GM19238 (cell line): Measurements from ENCODE around the gene ERBB2.
A peak's percentile ranks its signal among the peaks of the same experiment; 100 is the strongest.
"Not testable (repeated sequence)": the region's sequence is repeated elsewhere in the genome, so short reads cannot be mapped to it uniquely, and the experiment has no call there.

ENCODE experiments used
- DNase-seq: peaks from one replicate; pipeline ENCODE4 v3.0.0; 2011; ENCODE audit warnings: low spot score; ENCODE audit not compliant: insufficient read length

Gene ERBB2

DNA sequence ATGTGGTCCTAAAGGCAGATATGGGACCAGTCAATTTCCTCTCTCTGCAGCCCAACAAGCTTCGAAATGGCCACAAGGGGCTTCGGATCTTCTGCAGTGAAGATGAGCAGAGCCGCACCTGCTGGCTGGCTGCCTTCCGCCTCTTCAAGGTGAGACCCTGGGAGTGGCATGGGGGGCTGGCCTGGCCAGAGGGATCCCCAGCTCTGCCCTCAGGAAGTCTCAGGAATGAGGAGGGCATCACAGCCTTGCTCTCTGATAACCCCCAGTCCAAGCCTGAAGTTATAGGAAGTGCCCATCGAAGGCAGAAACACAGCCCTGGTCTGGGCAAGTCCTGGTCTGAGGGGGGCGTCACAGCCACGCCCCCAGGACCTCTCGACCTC, 45.0 kb downstream of the ERBB2 start:
- DNase-seq, result no peak

DNA sequence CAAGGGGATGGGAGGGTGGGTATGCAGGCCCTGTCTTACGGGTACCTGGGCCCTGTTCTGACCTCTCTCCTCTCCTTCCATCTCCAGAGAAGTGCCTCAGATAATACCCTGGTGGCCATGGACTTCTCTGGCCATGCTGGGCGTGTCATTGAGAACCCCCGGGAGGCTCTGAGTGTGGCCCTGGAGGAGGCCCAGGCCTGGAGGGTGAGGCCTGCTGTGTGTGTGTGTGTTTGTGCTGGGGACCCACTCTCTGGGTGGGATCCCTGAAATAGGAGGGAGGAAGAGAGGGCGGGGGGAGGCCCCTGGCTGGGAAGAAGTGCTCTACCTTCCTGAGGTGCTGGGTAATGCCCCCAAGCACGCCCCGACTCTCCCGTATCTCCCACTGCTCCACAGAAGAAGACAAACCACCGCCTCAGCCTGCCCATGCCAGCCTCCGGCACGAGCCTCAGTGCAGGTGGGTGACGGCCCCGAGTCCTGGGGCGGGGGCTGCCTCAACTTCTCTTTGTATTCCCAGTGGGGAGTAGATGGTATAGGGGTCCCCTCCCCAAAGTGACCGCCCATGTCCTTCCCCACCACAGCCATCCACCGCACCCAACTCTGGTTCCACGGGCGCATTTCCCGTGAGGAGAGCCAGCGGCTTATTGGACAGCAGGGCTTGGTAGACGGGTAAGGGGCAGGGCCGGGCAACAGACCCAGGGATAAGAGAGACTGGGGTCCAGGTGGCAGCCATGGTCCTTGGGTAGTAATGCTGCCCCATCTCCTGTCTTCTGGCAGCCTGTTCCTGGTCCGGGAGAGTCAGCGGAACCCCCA, 45.7 kb downstream of the ERBB2 start:
- DNase-seq, result no peak

DNA sequence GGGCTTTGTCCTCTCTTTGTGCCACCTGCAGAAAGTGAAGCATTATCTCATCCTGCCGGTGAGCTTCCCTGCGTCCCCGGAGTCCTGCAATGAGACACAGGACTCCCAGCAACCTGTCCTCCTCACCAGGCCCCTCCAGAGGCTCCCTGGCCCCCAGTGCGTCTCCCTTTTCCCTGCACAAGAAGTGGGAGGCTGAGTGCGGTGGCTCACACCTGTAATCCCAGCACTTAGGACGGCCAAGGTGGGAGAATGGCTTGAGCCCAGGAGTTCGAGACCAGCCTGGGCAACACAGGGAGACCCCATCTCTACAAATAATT, 46.2 kb downstream of the ERBB2 start:
- no peak for DNase-seq

DNA sequence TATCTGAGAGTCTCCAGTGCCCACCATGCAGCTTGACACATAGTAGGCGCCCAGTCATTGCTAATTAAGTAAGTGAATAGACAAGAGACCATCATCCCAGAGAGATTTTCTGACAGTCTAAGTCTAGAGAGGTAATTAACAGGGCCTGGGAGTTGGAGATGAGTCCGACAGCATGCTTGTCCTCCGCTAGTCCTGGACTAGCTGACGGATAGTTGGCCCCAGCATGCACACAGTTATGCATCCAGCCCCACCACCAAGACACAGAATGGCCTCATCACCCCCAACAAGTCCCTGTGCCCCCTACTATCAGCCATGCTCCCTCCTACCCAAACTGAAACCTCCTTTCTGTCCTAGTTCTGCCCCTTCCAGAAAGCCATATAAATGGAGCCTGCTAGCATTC, 47.9 kb downstream of the ERBB2 start:
- no peak for DNase-seq

DNA sequence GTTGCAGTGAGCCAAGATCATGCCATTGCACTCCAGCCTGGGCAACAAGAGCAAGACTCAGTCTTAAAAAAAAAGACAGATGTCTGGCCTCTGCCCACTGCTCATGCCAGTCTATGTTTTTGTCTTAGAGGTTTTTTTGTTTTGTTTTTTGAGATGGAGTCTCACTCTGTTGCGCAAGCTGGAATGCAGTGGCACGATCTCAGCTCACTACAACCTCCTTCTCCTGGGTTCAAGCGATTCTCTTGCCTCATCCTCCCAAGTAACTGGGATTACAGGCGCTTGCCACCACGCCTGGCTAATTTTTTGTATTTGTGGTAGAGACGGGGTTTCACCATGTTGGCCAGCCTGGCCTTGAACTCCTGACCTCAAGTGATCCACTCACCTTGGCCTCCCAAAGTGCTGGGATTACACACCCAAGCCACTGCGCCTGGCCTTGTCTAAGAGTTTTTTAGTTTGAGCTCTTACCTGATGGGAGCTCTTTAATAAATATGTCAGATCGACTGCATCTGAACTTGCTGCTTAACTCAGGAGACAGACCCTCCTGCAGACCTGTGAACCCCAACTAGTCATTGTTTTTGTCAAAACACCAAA, 48.7 kb downstream of the ERBB2 start:
- not testable (repeated sequence) for DNase-seq

DNA sequence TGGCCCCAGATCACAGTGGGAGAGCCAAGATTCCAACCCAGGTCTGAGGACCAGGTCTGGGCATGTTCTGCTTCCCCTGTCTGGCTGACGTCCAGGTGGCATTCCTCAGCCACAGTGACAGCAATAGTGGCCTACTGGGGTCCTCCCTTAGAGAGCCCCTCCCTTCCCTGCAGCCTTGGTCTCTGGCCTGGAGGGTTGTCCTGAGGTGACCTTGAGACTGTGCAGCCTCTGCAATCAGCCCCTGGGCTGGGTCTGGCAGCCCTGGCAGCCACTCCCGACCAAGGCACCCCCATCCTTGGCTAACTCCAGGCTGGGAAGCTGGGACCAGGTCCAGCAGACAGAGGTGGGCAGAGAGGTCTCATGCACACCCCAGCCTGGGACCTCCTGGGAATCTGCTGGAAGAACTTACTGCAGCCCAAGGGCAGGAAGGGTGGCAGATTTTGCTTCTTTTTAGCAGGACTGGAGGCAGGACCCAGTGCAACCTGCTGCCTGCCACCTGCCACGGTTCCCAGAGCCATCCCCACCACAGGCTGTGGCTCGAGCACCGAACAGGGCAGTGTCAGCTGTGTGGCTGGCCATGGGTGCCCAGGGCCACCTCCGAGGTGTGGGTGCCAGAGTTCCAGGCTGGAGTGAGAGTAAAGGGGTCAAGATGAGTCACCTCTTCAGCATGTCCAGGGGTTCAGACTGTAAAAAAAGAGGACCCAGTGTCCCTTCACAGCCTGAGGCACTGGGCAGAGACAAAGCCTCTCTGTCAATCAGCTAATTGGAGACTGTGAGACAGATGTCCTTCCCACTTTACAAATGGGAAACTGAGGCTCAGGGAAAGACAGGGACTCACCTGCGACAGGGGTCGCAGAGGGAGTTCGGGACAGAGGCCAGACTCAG, 50.5 kb downstream of the ERBB2 start:
- DNase-seq, result no peak

DNA sequence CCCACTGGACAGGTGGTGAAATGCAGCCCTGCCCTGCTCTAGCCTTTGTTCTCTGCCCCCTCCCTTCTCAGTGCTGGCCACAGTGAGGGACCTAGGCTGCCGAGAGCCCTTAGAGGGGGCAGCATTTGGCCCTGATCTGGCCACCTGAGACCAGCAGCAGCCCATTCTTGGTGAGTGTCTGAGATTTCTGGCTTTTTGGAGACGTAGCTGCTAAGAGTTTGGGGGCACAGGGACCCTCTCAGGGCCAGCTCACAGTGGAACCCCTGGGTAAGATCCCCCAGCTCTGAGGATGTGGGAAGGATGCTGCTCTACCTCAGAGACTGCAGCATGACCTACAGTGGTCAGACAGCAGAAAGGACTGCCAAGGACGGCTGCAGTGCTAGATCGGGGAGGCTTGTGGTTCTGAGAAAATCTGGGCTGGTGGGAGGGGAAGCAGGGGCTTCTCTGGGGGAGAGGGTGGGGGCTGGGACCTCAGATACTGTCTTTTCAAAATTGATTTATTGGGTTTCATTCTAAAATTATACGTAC, 51.2 kb downstream of the ERBB2 start:
- DNase-seq, result no peak

DNA sequence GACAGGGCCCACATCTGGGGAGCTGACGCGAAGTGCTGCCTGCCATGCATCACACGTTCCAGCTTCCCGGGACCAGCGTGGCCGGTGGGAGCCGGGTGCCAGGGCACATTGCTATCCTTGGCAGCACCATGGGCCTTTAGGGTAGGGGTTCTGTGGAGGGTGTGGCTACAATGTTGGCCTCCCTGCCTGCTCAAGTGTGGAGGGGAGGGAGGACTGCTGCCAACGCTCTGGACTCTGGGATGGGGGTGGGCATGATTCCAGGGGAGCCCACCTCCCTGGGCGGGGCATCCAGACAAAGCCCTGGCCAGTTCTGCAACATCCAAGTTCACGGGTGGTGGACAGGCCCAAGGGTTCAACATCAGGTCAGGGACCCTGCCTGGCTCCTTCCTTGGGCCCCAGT, 51.8 kb downstream of the ERBB2 start:
- no peak for DNase-seq

DNA sequence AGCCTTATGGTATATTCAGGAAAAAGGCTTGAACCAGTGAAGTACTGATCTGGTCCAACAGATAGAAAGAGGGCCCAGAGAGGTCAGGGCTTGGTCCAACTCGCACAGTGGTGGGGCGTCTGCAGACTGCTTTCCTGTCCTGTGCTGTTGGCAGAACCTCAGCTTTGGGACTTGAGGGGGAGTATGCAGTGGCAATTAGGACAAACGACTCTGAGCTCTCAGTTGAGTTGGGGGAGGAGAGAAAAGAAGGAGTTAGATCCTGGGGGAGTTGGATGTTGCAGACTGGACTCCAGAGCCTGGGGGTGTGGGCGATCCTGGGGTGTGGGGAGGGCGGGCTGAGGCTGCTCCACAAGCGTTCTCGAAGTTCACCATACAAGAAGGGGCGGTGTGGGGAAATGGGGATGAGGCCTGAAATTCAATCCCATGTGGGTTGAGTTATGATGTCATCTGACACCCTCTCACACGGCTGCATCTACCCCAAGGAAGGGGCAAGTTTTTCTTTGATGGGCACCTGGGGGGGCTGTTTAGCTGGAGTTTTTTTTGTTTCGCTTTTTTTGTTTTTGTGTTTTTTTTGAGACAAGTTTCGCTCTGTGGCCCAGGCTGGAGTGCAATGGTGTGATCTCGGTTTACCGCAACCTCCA, 52.5 kb downstream of the ERBB2 start:
- DNase-seq, result no peak

DNA sequence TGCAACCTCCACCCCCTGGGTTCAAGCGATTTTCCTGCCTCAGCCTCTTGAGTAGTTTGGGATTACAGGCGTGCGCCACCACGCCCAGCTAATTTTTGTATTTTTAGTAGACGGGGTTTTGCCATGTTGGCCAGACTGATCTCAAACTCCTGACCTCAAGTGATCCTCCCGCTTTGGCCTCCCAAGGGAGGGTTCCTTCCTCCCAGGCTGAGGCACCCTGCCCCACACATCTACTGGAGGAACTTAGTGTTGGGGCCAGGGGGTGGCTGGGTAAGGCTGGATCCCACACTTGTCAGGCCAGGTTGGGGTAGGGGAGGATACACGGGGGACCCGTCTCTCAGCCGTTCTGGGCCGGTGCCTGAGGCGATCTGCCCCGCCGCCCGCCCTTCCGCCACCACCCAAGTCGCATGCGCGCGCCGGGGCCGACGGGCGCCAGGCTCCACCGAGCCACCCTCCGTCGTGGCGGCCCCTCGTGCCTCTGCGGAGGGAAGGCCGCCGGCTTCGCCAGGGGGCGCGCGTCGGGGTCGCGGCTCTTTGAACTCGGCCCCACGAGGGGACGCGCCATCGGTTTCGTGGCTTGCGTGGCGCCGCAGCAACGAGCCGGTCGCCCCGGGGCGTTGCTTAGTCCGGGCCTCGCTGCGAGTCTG, 53.8 kb downstream of the ERBB2 start:
- DNase-seq, result peak; percentile 70

DNA sequence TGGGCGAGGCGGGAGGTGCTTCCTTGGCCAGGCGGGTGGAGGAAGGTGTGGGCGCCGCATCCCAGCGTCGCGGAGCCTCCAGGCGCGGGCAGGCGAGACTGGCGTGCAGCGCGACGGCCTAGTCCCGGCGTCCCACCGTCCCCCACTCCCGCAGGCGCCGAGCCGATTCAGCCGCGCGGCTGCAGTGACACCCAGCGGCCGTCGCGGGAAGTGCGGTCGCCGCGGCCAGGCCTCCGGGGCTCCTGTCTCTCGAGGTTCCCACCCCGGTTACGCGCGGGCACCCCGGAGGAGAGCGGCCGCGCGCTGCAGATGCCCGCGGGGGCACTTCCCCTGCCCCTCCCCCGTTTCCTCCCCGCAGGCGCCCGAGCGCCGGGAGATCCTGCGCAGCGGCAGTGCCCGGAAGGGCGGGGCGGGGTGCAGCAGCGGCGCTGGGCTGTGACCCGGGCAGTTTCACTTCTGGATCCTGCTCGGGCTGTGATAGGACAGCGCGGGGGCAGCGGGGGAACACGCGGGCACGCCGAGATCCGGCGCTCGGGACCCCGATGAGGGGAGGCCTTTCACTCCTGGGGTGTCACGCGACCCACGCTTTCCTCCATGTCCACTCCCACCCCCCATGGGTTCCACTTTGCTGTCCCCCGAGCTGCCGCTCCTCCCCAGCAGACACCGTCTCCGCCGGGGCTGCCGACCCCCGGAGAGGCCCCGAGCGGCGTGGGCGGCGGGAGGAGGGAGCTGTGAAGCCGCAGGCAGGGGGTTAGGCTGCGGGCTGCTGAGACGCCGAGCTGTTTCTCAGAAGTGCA, 54.5 kb downstream of the ERBB2 start:
- DNase-seq, result peak; percentile 98

DNA sequence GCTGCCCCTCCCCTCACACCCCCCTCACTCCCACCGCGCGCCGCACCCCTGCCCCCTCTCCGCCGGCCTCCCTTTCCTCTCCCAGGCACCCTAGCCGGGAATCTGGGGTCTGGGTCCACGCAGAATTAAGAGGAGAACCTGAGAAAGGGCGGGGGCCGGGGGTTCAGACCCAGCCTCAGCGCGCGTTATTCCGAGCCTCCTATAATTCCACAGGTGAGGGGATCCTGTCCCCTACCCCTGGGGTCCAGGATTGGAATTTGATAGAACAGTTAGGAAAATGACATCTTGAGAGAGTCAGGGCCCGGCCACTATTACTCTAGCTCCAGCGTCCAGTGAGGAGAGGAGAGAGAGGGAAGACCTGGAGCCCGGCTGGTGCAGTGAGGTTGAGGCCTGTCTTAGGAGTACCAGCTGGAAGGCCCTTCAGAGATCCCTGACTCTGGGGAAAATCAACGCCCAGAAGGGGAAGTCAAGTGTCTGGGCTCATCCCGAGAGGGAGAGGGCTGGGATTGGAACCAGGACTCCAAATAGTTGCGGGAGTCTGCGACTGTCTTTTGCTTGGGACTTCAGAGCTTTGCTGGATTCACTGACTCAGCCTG, 55.2 kb downstream of the ERBB2 start:
- DNase-seq, result no peak

DNA sequence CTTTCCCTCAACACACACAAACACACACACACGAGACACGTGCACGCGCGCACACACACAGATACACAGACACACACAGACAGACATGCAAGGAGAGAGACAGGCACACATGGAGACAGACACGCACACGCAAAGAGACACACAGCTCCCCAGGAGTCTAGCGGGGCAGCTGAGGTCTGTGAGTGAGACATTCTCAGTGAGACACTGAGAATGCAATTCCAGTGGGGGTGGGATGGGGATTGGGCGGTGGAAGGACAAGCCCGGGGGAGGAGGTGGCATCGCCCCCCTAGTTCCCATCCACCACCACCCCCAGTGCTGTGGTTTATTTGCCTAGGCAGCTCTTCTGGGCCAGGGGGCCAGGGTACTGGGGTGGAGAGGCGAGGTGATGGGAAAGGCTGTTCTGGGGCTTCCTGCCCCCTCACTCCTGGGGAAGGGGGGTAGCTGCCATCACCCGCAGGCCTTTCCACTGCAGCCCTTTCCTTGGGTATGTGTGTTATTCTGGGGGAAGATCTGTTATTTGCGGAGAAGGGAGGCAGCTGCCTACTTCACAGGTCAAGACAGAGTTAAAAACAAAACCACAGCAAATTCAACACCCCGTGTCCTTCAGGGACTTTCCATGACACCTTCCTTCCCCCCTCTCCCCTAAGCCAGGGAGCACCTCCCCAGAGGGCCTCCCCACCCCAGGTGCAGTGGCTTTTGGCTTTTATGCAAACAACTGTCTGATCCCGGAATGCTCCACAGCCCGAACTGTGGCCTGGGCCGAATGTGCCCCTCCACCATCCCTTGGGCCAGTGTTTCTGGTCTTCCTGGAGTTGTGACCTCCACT, 55.9 kb downstream of the ERBB2 start:
- peak; percentile 72 for DNase-seq

DNA sequence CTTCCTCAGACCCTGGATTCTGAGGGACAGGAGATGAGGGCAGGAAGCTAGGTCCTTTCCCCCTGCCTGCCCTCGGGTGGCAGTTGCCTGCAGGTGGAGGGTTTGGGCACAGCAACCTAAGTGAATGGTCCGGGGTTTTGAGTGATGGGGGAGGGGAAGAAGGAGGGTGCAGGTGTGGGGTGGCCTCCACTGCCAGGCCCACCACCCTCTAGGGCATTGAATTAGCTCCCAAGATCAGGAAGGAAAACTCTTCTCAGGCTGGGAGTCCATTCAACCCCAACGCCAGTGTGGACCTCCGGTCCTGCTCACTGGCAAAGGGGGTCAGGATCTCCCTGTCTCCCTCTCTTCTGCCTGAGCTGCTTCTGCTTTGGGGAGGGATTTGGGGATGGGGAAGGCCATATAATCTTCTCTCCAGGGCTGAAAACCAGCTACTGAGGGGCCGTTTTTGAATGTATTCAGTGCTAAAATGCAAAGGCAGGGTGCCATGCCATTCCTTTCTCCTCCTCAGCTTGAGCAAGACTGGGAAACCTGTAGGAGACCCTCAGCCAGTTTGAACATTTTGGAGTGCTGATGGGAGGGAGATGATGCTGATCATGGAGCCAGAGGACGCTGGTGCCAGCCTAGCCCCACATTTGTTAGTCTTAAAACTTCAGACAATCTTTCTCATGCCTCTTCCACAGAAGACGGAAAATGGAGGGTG, 56.7 kb downstream of the ERBB2 start:
- no peak for DNase-seq

DNA sequence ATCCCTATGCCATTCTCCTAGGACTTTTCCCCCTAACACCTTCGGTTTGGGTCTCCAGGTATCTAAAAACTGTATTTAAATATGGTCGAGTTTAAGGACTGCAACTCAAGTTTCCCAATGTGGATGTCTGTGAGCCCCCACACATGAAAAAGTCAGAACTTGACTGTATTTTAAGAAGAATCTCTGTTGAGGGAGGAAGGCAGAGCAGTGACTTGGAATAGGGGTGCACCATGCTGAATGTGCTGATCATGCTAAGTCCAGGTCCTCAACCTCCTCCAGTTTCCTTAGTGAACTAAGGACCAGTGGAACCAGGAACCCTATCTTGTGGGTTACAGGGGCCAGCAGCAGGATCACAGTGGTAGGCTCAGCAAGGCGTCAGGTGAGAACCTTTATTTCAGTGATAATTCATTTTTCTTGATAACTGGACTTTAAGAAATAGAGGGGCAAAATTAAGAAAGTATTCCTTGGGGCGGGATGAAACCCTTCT, 57.4 kb downstream of the ERBB2 start:
- no peak for DNase-seq

DNA sequence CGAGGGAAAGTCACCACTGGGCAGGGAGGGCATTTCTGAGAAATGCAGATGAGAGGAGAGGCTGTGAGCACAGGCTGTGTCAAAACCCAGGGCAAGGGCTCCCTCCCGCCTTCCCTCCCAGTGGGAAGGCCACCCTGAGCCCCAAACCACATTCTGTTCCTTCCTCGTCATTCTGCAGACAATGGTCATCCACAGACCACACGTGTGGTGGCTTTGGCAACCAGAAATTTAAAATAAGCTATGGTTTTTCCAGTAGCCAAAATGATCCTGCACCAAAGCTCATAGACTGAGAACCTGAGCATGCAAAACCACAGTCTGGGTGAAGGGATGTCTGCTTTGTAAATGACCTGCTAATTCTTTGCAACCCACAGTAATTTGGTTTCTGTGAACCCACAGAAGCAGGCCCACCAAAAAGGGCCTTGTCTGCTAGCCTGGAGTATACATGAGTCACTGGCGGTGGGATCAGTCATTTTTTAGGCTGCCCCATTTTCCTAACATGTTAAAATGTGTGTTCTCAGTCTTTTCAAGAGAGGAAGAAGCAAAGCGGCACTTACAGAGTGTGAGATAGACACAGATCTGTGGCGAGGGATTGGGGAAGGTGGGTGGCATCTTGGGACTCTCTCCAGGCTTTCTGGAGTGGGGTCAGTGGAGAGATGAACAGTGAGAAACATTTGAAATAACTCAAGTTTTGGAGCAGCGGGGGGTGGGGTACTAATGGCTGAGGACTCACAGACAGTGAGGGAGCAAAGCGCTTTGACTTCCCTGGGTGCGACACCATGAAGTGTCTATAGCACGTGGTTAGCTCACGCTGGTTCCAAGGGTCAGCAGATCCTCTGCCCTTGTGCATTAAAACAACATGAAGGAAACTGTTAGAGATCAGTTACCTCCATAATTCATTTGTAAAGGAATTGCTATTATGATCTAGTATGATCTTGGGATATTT, 58.3 kb downstream of the ERBB2 start:
- no peak for DNase-seq

DNA sequence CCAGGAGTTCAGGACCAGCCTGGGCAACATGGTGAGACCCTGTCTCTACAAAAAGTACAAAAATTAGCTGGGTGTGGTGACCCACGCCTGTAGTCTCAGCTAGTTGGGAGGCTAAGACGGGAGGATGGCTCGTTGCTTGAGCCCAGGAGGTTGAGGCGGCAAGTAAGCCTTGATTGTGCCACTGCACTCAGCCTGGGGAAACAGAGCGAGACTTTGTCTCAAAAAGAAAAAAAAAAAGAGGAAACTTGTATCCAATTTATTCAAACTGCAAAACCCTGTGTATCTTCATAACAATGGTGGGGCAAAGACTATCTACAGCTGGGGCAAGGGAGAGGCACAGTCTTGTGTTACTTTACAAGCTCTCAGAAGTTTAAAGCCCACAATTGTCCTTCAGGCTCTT, 59.3 kb downstream of the ERBB2 start:
- no peak for DNase-seq
